AG09319 (cell line): ENCODE results near the gene CTIF.

ENCODE experiments used
- DNase-seq: peaks from one replicate; pipeline ENCODE4 v3.0.0-alpha.2; 2010; ENCODE audit warnings: low read depth; ENCODE audit errors: extremely low read depth
- TF ChIP-seq, protein P1 (sequence below): IDR thresholded peaks from 2 replicates; pipeline ENCODE4 v1.5.1; 2011; ENCODE audit warnings: low read depth, mild to moderate bottlenecking, inconsistent platforms, low read length, moderate library complexity

CTIF gene

GRCh38 chr18:48569915-48570264 is 31.1 kb downstream of the CTIF start:
- TF ChIP-seq, protein P1, sequence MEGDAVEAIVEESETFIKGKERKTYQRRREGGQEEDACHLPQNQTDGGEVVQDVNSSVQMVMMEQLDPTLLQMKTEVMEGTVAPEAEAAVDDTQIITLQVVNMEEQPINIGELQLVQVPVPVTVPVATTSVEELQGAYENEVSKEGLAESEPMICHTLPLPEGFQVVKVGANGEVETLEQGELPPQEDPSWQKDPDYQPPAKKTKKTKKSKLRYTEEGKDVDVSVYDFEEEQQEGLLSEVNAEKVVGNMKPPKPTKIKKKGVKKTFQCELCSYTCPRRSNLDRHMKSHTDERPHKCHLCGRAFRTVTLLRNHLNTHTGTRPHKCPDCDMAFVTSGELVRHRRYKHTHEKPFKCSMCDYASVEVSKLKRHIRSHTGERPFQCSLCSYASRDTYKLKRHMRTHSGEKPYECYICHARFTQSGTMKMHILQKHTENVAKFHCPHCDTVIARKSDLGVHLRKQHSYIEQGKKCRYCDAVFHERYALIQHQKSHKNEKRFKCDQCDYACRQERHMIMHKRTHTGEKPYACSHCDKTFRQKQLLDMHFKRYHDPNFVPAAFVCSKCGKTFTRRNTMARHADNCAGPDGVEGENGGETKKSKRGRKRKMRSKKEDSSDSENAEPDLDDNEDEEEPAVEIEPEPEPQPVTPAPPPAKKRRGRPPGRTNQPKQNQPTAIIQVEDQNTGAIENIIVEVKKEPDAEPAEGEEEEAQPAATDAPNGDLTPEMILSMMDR: no peak
- no peak for DNase-seq

- TF ChIP-seq, protein P1: no peak
- DNase-seq: no peak
Observed at GRCh38 chr18:48570313-48570712, 31.5 kb downstream of the CTIF start.

- TF ChIP-seq, protein P1: no peak
- no peak for DNase-seq
Observed at GRCh38 chr18:48571639-48572384, 33.0 kb downstream of the CTIF start.

DNA sequence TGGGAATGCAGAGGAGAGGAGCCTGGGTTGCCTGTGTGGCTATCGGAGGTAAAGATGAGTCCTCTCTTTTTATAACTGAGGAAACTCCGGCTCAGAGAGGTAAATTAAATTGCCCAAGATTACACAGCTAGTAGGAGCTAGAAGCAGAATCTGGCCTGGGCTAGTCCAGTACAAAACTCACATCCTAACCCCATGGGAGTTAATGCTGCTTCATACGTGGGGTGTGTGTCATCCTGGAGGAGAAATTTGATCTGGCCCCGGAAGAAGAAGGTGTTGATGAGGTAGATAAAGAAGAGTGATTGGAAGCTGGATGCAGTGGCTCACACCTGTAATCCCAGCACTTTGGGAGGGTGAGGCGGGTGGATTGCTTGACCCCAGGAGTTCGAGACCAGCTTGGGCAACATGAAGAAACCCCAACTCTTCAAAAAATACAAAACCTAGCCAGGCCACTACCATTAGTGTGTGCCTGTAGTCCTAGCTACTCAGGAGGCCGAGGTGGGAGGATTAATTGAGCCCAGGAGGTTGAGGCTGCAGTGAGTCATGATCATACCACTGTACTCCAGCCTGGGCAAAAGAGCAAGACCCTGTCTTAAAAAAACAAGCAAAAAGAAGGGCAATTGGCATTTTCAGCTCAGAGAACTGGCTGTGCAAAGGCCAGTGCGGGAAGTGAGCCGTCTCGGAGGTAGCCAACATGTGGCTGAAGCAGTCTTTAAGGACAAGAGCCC is 33.7 kb downstream of the CTIF start:
- no peak for DNase-seq
- TF ChIP-seq, protein P1: no peak

- TF ChIP-seq, protein P1: no peak
- DNase-seq: no peak
Observed at GRCh38 chr18:48573632-48574283, 34.9 kb downstream of the CTIF start.

- DNase-seq: no peak
- TF ChIP-seq, protein P1: no peak
Observed at GRCh38 chr18:48574667-48575300, 36.0 kb downstream of the CTIF start.
